Skeletal muscle satellite cell (primary cell): ENCODE measurements around the gene ARHGEF10L.

Experiments used
- H3K27me3 ChIP-seq: 2 replicates; pipeline ENCODE4 v1.7.0; 2013; ENCODE audit warnings: low read length; ENCODE audit not compliant: control insufficient read depth, insufficient read depth
- H3K36me3 ChIP-seq: 2 replicates; pipeline ENCODE4 v1.7.0; 2013; ENCODE audit warnings: mild to moderate bottlenecking, control low read depth, low read length; ENCODE audit not compliant: insufficient read depth
- H3K4me1 ChIP-seq: 2 replicates; pipeline ENCODE4 v1.7.0; 2013; ENCODE audit warnings: low read length; ENCODE audit not compliant: control insufficient read depth, insufficient read depth
- H3K4me2 ChIP-seq: 2 replicates; pipeline ENCODE4 v1.7.0; 2013; ENCODE audit warnings: mild to moderate bottlenecking, low read length
- H3K4me3 ChIP-seq: 2 replicates; pipeline ENCODE4 v1.7.0; 2013; ENCODE audit warnings: low read length
- H3K9ac ChIP-seq: 2 replicates; pipeline ENCODE4 v1.7.0; 2013; ENCODE audit warnings: mild to moderate bottlenecking, low read depth, low read length, moderate library complexity
- H3K9me3 ChIP-seq: replicated peaks from 2 replicates; pipeline ENCODE4 v1.7.0; 2013; ENCODE audit warnings: mild to moderate bottlenecking, control low read depth, low read length

ARHGEF10L gene

DNA sequence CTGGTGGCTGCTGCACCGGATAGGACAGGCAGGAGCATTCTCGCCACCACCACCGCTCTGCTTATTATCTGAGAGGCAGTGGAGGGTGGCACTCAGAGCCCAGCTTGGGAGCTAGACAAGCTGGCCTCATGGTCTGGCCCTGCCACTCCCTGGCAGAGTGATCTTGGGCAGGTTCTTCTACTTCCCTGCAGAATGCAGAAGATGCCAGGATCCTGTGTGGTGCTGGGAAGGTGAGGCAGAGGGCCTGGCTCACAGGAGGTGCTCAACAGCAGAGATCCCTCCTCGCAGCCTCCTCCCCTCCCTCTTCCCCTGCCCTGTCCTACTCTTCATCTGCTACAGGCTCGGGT is 60.4 kb downstream of the ARHGEF10L start:
- no peak overlapping the region for H3K4me3 ChIP-seq
- H3K9ac ChIP-seq, result no peak overlapping the region
- no peak overlapping the region for H3K4me2 ChIP-seq
- H3K27me3 ChIP-seq, result no peaks in the 10 kb centered on the region
- H3K36me3 ChIP-seq, result peaks cover 6% of the 10 kb centered on the region
- no peaks in the 10 kb centered on the region for H3K9me3 ChIP-seq
- no peaks in the 10 kb centered on the region for H3K4me1 ChIP-seq

DNA sequence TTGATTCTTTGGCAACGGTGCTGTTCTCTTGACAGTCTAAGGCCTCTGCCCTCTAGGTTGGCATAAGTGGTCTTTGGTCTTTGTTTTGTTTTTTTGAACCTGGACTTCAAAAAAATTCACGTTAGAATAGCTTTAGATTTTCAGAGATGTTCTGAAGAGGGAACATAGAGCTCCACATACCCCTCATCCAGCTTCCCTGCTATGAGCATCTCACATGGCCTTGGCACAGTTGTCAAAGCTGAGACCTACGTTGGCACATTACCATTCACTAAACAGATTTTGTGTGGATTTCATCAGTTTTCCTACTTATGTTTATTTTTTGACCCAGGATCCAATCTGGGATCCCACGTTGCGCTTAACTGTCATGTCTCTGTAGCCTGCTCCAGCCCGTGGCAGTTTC is 60.8 kb downstream of the ARHGEF10L start:
- H3K4me2 ChIP-seq, result no peak overlapping the region
- no peaks in the 10 kb centered on the region for H3K27me3 ChIP-seq

DNA sequence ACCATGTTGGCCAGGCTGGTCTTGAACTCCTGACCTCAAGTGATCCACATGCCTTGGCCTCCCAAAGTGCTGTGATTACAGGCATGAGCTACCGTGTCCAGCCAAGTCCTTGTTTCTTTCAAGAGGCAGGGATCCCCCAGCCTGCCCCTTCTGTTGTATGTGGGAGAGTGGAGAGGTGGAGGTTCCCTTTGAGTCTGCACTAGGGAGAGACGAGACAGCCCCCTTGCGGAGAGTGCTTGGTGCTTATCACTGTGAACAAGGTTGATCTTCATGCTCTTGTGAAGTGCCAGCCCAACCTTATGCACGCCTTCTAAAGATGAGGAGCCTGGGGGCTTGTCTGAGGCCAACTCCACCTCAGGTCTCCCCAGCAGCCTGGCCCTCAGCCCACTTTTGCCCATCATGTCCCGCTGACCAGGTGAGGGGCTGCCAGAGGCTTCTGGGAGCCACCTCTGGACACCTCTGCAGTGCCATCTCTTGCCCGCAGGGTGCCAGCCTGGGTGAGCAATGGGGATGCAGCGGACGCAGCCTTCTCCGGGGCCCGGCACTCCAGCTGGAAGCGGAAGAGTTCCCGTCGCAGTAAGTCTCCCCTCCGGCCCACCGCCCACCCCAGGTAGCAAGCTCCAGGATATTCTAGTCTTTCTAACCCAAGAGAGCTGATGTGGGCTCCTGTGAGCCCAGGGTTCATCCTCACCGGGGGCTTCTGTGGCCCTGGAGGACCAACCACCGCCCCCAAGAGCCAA is 62.3 kb downstream of the ARHGEF10L start:
- H3K4me2 ChIP-seq, result no peak overlapping the region
- no peaks in the 10 kb centered on the region for H3K9me3 ChIP-seq
- H3K9ac ChIP-seq, result no peak overlapping the region
- H3K36me3 ChIP-seq, result peaks cover 6% of the 10 kb centered on the region
- H3K4me1 ChIP-seq, result no peaks in the 10 kb centered on the region
- H3K27me3 ChIP-seq, result no peaks in the 10 kb centered on the region
- H3K4me3 ChIP-seq, result no peak overlapping the region

More for the DNA sequence above, 60.8 kb downstream of the ARHGEF10L start:
- Histone ChIP-seq H3K9ac (no peak overlapping the region), H3K9me3 (no peaks in the 10 kb centered on the region), H3K4me1 (no peaks in the 10 kb centered on the region), H3K4me3 (no peak overlapping the region), H3K36me3 (peaks cover 6% of the 10 kb centered on the region)

DNA sequence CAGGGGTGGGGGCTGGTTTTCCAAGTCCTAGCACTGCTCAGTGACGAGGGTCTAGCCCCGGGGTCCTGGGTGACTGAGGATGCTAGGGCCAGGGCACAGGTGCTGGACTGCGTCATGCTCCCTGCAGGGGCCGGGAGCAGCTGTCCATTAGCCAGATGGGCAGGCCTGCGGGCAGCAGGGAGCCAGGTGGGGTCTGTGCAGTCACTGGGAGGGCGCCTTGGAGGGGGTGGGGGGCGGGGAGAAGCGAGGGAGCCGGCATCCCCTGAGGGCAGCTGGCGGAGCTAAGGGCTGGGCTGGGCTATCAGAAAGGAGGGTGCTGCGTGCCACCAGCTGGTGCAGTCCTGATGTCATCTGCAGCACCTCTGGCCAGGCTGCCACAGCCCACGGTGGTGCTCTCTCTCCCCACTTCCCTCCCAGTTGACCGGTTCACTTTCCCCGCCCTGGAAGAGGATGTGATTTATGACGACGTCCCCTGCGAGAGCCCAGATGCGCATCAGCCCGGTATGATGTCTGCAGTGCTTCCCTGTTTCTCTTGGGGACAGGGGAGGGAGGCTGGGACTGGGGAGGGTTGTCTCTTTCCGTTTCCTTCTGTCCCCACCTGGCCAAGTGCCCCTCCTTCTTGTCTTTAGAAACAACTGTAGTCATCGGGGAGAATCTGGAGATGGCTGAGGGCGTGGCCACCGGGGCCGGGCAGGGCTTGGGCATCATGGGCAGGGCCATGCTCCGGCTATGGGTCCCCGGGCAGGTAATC is 63.8 kb downstream of the ARHGEF10L start:
- Histone ChIP-seq H3K4me1 (no peaks in the 10 kb centered on the region), H3K36me3 (peaks cover 10% of the 10 kb centered on the region), H3K4me3 (no peak overlapping the region), H3K27me3 (no peaks in the 10 kb centered on the region), H3K9ac (no peak overlapping the region), H3K9me3 (no peaks in the 10 kb centered on the region), H3K4me2 (no peak overlapping the region)

DNA sequence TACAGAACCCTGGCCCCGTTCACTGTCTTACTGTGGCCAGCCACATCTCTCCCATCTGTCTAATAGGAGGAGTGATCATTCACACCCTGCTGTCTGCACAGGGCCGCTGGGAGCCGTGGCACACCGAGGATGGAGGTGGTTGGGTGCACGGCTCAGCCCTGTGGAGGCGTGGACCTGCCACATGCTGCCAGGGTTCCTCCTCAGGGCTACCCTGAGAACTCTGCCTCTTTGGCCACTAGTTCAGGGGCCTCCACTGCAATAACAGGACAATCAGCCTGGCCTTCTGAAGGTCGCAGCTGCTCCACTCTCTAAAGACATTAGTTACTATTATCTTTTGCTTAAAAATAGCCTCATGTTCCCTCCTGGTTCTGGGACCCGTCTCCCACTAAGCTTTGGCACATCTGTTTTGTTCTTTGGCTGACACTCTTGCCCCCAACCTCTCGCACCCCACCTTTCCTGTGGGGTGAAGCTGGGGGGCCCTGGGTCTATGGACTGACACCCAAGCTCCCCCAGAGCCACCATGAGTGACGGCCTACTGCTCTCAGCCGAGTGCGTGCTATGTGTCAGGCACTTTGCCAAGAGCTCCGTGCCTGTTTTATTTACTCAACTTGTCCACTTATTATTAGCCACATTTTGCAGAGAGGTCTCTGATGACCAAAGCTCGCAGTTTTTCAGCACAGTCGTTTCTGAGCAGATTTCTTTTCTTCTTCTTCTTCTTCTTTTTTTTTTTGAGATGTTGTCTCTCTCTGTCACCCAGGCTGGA is 66.3 kb downstream of the ARHGEF10L start:
- peaks cover 10% of the 10 kb centered on the region for H3K36me3 ChIP-seq
- H3K4me3 ChIP-seq, result no peak overlapping the region

DNA sequence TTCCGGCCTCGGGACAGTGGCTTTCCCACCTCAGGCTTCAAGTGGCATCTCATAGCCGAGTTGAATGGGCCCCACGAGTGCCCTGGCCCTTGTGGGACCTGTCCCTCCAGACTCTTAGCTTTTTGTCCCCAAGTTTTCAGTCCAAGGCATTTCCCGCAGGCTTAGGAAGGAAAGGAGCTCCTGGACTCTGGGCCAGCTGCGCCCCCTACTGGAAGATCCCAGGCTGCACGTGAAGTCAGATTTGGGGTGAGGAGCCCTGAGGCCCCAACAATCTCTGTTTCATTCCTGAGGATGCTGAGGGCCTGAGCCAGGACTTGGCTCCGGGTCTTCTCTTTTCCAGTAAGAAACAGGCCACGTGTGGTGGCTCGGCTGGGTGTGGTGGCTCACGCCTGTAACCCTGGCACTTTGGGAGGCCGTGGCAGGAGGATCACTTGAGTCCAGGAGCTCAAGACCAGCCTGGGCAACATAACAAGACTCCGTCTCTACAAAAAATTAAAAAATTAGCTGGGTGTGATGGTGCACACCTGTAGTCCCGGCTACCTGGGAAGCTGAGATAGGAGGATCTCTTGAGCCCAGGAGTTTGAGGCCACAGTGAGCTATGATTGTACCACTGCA is 67.4 kb downstream of the ARHGEF10L start:
- Histone ChIP-seq H3K9ac (no peak overlapping the region), H3K4me1 (no peaks in the 10 kb centered on the region), H3K27me3 (no peaks in the 10 kb centered on the region), H3K9me3 (no peaks in the 10 kb centered on the region), H3K4me3 (no peak overlapping the region), H3K36me3 (peaks cover 10% of the 10 kb centered on the region), H3K4me2 (no peak overlapping the region)

More for the DNA sequence above, 66.3 kb downstream of the ARHGEF10L start:
- Histone ChIP-seq H3K4me1 (no peaks in the 10 kb centered on the region), H3K4me2 (no peak overlapping the region), H3K9ac (no peak overlapping the region), H3K9me3 (no peaks in the 10 kb centered on the region), H3K27me3 (no peaks in the 10 kb centered on the region)

DNA sequence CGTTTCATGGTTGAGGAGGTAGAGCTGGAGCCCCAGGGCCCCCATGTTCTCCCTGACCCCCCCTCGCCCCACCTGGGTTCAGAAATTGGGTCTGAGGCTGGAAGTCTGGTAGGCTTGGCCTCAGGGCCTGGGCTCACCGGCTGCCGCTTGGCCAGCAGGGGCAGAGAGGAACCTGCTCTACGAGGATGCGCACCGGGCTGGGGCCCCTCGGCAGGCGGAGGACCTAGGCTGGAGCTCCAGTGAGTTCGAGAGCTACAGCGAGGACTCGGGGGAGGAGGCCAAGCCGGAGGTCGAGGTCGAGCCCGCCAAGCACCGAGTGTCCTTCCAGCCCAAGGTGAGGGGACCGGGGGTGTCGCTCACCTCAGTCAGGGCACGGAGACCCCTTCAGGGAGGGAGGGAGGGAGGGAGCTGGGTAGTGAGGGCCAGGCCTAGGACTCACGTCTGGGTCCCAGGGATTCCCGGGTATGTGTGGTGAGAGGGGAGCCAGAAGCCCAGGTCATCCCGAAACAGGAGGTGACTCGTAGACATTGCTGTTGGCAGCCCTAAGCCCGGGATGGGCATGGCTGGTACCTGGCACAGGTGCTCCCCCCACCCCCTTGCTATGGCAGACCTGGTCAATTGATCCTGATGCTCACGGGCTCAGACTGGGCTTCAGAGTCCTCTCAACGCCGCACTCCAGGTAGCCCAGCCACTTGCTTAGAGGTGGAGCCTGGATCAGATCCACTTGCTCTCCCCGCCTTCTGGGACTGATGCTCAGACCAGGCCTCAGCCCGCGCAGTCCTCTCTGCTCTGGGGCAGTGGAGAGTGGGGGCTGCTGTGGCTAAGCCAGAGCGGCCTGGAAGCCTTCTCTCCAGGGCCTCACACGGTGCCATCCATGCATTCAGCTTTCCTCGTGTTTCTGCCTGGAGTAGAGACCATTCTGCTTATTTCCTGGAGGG is 68.4 kb downstream of the ARHGEF10L start:
- H3K36me3 ChIP-seq, result peaks cover 7% of the 10 kb centered on the region
- H3K4me2 ChIP-seq, result no peak overlapping the region
- no peak overlapping the region for H3K9ac ChIP-seq
- H3K27me3 ChIP-seq, result no peaks in the 10 kb centered on the region
- no peaks in the 10 kb centered on the region for H3K9me3 ChIP-seq
- no peak overlapping the region for H3K4me3 ChIP-seq
- H3K4me1 ChIP-seq, result no peaks in the 10 kb centered on the region

DNA sequence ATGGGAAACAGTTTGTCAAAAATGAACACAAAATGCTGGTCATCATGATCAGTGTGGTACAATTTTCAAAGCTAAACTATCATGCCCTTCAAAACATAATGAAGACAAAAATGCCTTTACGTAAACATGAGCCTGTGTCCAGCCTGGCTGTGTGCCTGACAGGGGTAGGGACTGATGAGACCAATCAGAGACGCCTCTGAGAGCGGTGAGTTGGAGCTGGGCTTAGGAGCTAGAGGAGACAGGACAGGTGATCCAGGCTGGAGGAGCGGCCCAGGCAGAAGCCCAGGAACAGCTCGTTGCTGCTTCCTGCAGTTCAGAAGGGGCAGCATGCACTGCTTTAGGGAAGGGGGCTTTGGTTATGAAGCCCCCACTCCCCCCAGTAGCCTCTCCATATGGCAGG is 70.0 kb downstream of the ARHGEF10L start:
- Histone ChIP-seq H3K9me3 (no peaks in the 10 kb centered on the region), H3K9ac (no peak overlapping the region), H3K4me3 (no peak overlapping the region), H3K36me3 (peaks cover 10% of the 10 kb centered on the region), H3K27me3 (no peaks in the 10 kb centered on the region), H3K4me2 (no peak overlapping the region), H3K4me1 (no peaks in the 10 kb centered on the region)

DNA sequence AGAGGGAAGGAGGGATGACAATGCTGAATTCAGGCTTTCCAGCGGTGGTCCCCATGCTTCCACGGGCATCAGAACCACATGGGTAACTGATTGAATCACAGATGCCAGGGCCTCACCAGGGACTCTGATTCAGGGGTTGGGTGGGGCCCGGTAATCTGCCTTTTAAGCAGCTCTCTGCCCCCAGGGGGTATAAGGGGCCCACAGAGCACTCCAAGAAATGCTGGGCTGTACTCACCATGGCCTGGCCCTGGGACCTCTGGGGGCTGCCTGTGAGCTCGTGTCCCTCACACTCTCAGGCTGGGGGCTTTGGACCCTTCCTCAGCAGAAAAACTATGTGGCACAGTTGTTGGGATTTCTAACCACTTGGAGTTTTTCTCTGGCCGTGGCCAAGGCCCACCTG is 70.6 kb downstream of the ARHGEF10L start:
- no peaks in the 10 kb centered on the region for H3K9me3 ChIP-seq
- H3K4me1 ChIP-seq, result no peaks in the 10 kb centered on the region
- H3K4me2 ChIP-seq, result no peak overlapping the region
- H3K27me3 ChIP-seq, result no peaks in the 10 kb centered on the region
- H3K9ac ChIP-seq, result no peak overlapping the region
- peaks cover 6% of the 10 kb centered on the region for H3K36me3 ChIP-seq
- no peak overlapping the region for H3K4me3 ChIP-seq

DNA sequence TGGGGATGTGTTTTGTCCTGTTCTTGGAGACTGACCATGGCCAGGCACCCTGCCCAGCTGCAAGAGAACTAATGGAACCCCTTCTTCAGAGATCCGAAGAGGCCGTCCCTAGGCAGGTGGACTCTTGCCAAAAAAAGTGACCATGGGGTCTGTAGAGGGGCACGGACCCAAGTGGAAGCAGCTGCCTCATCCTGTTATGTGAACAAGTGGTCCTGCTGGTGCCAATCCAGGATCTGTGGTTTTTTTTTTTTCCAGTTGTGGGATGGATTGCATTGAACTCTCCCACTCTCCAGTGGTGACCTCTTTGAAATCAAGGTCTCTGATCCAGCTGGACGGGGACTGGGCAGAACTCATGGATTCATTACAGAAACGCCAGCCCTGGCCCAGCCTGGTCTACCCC is 71.2 kb downstream of the ARHGEF10L start:
- Histone ChIP-seq H3K9me3 (no peaks in the 10 kb centered on the region), H3K9ac (no peak overlapping the region), H3K4me2 (no peak overlapping the region), H3K4me1 (no peaks in the 10 kb centered on the region), H3K4me3 (no peak overlapping the region), H3K36me3 (peaks cover 6% of the 10 kb centered on the region), H3K27me3 (no peaks in the 10 kb centered on the region)
